Measurements from ENCODE around the gene RFNG.
"Not testable (repeated sequence)": the region's sequence is repeated elsewhere in the genome, so short reads cannot be mapped to it uniquely, and the experiment has no call there.

The RFNG gene

DNA sequence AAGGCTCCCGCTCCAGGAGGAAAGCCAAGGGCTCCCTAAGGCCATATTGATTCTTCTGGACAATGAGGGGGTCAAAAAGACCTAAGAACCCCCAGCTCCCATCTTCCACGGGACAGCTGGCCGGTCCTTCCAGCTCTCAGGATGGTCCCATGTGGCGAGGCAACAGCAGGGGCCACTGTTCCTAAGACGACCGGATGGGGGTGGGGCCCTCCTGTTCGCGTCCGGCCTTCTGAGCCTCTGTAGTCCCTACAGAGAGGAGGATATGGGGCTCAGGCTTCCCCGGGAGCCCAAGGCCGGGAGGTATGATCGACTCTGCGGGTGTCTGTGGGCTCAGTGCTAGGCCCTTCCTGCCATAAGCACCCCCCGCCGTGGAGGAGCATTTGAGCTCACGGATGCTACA lies 8.1 kb downstream of the RFNG start:
- peaks cover 0 to 19% (median 10%) of the 10 kb centered on the region in 4 experiments for H3K36me3 ChIP-seq (ENCODE audit: control insufficient read depth in 4 of 4, insufficient read depth in 4 of 4, low read length in 3 of 4)
- H3K4me1 ChIP-seq (ENCODE audit: control extremely low read depth in 1 of 4, control insufficient read depth in 4 of 4, insufficient read depth in 4 of 4, low read length in 3 of 4): peaks cover 0 to 2% (median 0%) of the 10 kb centered on the region in 4 experiments
- H3K27me3 ChIP-seq (replicated peaks in 2 of 5; ENCODE audit: control insufficient read depth in 4 of 5, insufficient read depth in 5 of 5, low read length in 4 of 5): no peaks in the 10 kb centered on the region
- H3K27ac ChIP-seq (ENCODE audit: insufficient read depth in 1 of 2, low read depth in 1 of 2, low read length in 2 of 2, poor library complexity in 1 of 2, severe bottlenecking in 2 of 2): no peak overlapping the region
- ChIA-PET POLR2A (no interaction called here), CTCF (interaction anchor here (0.8 kb wide), 1 partner anchor 19 kb away, joined by 3 read pairs; no protein-coding TSS in a partner anchor)
- H3K9me3 ChIP-seq (ENCODE audit: control extremely low read depth in 1 of 5, control insufficient read depth in 4 of 5, insufficient read depth in 2 of 5, low read depth in 1 of 5, low read length in 4 of 5): no peaks in the 10 kb centered on the region
- no peak overlapping the region for H3K4me3 ChIP-seq (ENCODE audit: control insufficient read depth in 1 of 7, extremely low read depth in 1 of 7, insufficient read depth in 4 of 7, low read depth in 2 of 7, low read length in 6 of 7)
- DNase-seq: no peak
- WGBS (ENCODE audit: insufficient coverage): 88% methylated on average over 14 of the region's 16 CpGs

DNA sequence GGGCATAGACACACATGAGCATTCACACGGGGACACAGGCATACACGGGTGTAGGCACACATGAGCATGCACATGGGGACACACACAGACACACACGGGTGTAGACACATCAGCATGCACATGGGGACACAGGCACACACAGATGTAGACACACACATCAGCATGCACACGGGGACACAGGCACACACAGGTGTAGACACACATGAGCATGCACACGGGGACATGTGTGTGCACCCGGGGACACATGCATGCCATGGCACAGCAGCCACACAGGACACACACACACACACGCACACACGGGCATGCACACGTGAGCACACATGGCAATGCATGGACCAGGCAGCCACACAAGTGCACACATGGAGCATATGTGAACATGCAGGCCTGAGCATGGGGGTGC lies 9.0 kb downstream of the RFNG start:
- WGBS (ENCODE audit: insufficient coverage): 86% methylated on average over 4 of the region's 9 CpGs
- peaks cover 0 to 7% (median 5%) of the 10 kb centered on the region in 4 experiments for H3K4me1 ChIP-seq (ENCODE audit: control extremely low read depth in 1 of 4, control insufficient read depth in 4 of 4, insufficient read depth in 4 of 4, low read length in 3 of 4)
- no peaks in the 10 kb centered on the region for H3K27me3 ChIP-seq (replicated peaks in 2 of 5; ENCODE audit: control insufficient read depth in 4 of 5, insufficient read depth in 5 of 5, low read length in 4 of 5)
- H3K9me3 ChIP-seq (ENCODE audit: control extremely low read depth in 1 of 5, control insufficient read depth in 4 of 5, insufficient read depth in 2 of 5, low read depth in 1 of 5, low read length in 4 of 5): no peaks in the 10 kb centered on the region
- POLR2A ChIA-PET: no interaction called here
- DNase-seq: no peak
- H3K4me3 ChIP-seq (ENCODE audit: control insufficient read depth in 1 of 7, extremely low read depth in 1 of 7, insufficient read depth in 4 of 7, low read depth in 2 of 7, low read length in 6 of 7): no peak overlapping the region
- CTCF ChIA-PET: interaction anchor here (1.0 to 2.6 kb wide), 2 partner anchors 12 to 79 kb away, joined by 3 to 7 read pairs; partner anchors contain the start of gene RAC3
- no peak overlapping the region for H3K27ac ChIP-seq (ENCODE audit: insufficient read depth in 1 of 2, low read depth in 1 of 2, low read length in 2 of 2, poor library complexity in 1 of 2, severe bottlenecking in 2 of 2)
- peaks cover 0 to 10% (median 6%) of the 10 kb centered on the region in 4 experiments for H3K36me3 ChIP-seq (ENCODE audit: control insufficient read depth in 4 of 4, insufficient read depth in 4 of 4, low read length in 3 of 4)

DNA sequence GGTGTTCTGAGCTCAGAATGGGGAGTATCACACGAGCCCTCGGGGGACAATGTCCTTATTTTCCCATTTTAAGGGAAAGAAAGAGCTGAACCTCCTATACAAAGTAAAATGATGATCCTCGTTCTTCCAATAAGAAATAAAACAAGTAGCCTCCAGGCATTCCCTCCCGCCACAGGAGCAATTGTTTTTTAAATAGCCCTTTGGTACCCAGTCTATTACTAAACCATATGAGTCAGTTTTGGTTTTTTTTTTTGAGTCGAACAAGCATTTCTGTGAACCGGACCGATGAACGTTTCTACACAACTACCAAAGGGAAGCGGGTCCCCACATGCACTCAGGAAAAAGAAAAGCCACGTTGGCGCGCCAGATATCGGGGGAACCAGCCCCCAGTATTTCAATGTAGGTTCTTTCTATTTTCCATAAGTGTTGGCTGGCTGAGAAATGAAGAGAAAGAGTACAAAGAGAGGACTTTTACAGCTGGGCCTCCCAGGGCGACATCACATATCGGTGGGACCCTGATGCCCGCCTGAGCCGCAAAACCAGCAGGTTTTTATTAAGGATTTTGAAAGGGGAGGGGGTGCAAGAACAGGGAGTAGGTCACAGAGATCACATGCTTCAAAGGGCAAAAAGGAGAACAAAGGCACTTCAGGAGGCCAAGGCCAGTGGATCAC lies 10.3 kb downstream of the RFNG start:
- no peaks in the 10 kb centered on the region for H3K9me3 ChIP-seq (ENCODE audit: control extremely low read depth in 1 of 5, control insufficient read depth in 4 of 5, insufficient read depth in 2 of 5, low read depth in 1 of 5, low read length in 4 of 5)
- CTCF ChIA-PET: interaction anchor here (1.0 to 2.6 kb wide), 3 partner anchors 11 to 82 kb away, joined by 3 to 7 read pairs (median 3); partner anchors contain the start of gene RAC3
- POLR2A ChIA-PET: no interaction called here

DNA sequence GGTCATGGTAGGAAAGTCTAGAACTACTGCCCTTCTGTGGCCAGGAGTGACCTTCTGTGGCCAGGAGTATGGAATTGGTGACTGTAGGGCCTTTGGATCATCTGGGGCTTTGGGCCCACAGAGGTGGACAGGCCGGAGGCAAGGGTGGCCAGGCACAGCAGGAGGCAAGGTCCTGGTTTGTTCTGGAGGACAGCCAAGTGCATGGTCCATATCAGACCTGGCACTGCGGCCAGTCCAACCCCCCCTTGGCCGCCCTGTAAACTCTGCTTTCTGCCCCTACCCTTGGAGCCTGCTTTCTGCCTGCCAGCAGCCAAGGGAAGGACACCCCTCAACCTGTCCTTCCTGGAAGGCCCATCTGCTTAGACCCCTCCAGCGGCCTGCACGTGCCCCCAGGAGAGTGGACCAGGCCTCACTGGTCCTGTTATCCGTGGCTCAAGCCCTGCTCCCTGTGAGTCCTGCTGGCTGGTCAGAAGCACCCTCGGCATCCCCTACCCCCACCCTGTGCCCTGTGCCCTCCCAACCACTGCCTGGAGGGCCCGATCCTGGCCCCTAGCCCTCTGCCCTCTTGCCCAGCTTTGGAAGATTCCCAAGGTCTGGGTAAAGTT lies 11.8 kb downstream of the RFNG start:
- H3K27me3 ChIP-seq (replicated peaks in 2 of 5; ENCODE audit: control insufficient read depth in 4 of 5, insufficient read depth in 5 of 5, low read length in 4 of 5): no peaks in the 10 kb centered on the region
- WGBS (ENCODE audit: insufficient coverage): 91% methylated on average over 8 of the region's 8 CpGs
- no peak for DNase-seq
- no peak overlapping the region for H3K4me3 ChIP-seq (ENCODE audit: control insufficient read depth in 1 of 7, extremely low read depth in 1 of 7, insufficient read depth in 4 of 7, low read depth in 2 of 7, low read length in 6 of 7)
- no peak overlapping the region for H3K27ac ChIP-seq (ENCODE audit: insufficient read depth in 1 of 2, low read depth in 1 of 2, low read length in 2 of 2, poor library complexity in 1 of 2, severe bottlenecking in 2 of 2)
- ChIA-PET POLR2A (no interaction called here), CTCF (interaction anchor here (0.6 to 2.6 kb wide), 3 partner anchors 9 to 432 kb away, joined by 3 to 7 read pairs (median 3); partner anchors contain the start of gene RAC3)
- peaks cover 0 to 17% (median 15%) of the 10 kb centered on the region in 4 experiments for H3K4me1 ChIP-seq (ENCODE audit: control extremely low read depth in 1 of 4, control insufficient read depth in 4 of 4, insufficient read depth in 4 of 4, low read length in 3 of 4)
- peaks cover 0 to 14% (median 0%) of the 10 kb centered on the region in 4 experiments for H3K36me3 ChIP-seq (ENCODE audit: control insufficient read depth in 4 of 4, insufficient read depth in 4 of 4, low read length in 3 of 4)
- no peaks in the 10 kb centered on the region for H3K9me3 ChIP-seq (ENCODE audit: control extremely low read depth in 1 of 5, control insufficient read depth in 4 of 5, insufficient read depth in 2 of 5, low read depth in 1 of 5, low read length in 4 of 5)

More for the DNA sequence above, 10.3 kb downstream of the RFNG start:
- 82% methylated on average over 10 of the region's 17 CpGs for WGBS (ENCODE audit: insufficient coverage)
- Histone ChIP-seq H3K27me3 (replicated peaks in 2 of 5; ENCODE audit: control insufficient read depth in 4 of 5, insufficient read depth in 5 of 5, low read length in 4 of 5) (no peaks in the 10 kb centered on the region), H3K36me3 (ENCODE audit: control insufficient read depth in 4 of 4, insufficient read depth in 4 of 4, low read length in 3 of 4) (no peaks in the 10 kb centered on the region), H3K4me3 (ENCODE audit: control insufficient read depth in 1 of 7, extremely low read depth in 1 of 7, insufficient read depth in 4 of 7, low read depth in 2 of 7, low read length in 6 of 7) (no peak overlapping the region), H3K27ac (ENCODE audit: insufficient read depth in 1 of 2, low read depth in 1 of 2, low read length in 2 of 2, poor library complexity in 1 of 2, severe bottlenecking in 2 of 2) (no peak overlapping the region), H3K4me1 (ENCODE audit: control extremely low read depth in 1 of 4, control insufficient read depth in 4 of 4, insufficient read depth in 4 of 4, low read length in 3 of 4) (peaks cover 0 to 14% (median 13%) of the 10 kb centered on the region in 4 experiments)
- no peak for DNase-seq

DNA sequence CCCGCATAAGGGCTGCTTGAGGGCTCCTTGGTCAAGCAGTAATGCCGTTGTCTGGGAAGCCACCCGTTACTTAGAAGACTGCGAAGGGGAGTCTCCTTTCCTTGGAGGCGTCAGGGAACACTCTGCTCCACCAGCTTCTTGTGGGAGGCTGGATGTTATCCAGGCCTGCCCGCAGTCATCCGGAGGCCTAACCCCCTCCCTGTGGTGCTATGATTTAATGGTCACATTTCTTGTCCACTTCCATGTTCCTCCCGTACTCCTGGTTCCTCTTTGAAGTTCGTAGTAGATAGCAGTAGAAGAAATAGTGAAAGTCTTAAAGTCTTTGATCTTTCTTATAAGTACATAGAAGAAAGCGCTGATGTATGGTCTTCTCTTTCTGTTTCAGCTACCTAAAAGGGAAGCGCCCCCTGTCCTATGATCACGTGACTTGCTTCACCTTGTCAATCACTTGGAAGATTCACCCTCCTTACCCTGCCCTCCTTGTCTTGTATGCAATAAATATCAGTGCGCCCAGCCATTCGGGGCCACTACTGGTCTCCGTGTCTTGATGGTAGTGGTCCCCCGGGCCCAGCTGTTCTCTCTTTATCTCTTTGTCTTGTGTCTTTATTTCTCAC lies 12.7 kb downstream of the RFNG start:
- DNase-seq; POLR2A ChIA-PET; H3K27me3 ChIP-seq (replicated peaks in 2 of 5; ENCODE audit: control insufficient read depth in 4 of 5, insufficient read depth in 5 of 5, low read length in 4 of 5); H3K4me3 ChIP-seq (ENCODE audit: control insufficient read depth in 1 of 7, extremely low read depth in 1 of 7, insufficient read depth in 4 of 7, low read depth in 2 of 7, low read length in 6 of 7); H3K27ac ChIP-seq (ENCODE audit: insufficient read depth in 1 of 2, low read depth in 1 of 2, low read length in 2 of 2, poor library complexity in 1 of 2, severe bottlenecking in 2 of 2); H3K9me3 ChIP-seq (ENCODE audit: control extremely low read depth in 1 of 5, control insufficient read depth in 4 of 5, insufficient read depth in 2 of 5, low read depth in 1 of 5, low read length in 4 of 5): not testable (repeated sequence)
- peaks cover 0 to 17% (median 15%) of the 10 kb centered on the region in 4 experiments for H3K4me1 ChIP-seq (ENCODE audit: control extremely low read depth in 1 of 4, control insufficient read depth in 4 of 4, insufficient read depth in 4 of 4, low read length in 3 of 4)
- peaks cover 0 to 14% (median 2%) of the 10 kb centered on the region in 4 experiments for H3K36me3 ChIP-seq (ENCODE audit: control insufficient read depth in 4 of 4, insufficient read depth in 4 of 4, low read length in 3 of 4)
- WGBS (ENCODE audit: insufficient coverage): 91% methylated on average over 10 of the region's 16 CpGs
- CTCF ChIA-PET: interaction anchor here (0.8 to 1.1 kb wide), 3 partner anchors 9 to 27 kb away, joined by 3 to 4 read pairs (median 3); no protein-coding TSS in a partner anchor

DNA sequence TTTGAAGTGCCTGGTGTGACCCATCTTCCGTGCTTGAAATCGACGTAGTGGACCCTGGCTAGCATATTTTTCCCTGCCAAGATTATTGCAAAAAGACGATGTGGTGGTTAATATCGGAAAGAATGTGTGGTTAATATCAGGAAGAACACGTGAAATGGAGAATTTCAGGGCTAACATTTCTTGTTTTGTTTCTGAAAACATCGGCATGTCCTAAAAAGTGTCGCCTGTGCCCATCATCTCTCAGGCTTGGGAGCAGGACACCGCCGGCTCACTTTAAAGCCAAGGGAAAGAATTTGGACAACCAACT lies 13.8 kb downstream of the RFNG start:
- Histone ChIP-seq H3K9me3 (ENCODE audit: control extremely low read depth in 1 of 5, control insufficient read depth in 4 of 5, insufficient read depth in 2 of 5, low read depth in 1 of 5, low read length in 4 of 5) (no peaks in the 10 kb centered on the region), H3K4me1 (ENCODE audit: control extremely low read depth in 1 of 4, control insufficient read depth in 4 of 4, insufficient read depth in 4 of 4, low read length in 3 of 4) (peaks cover 0 to 17% (median 15%) of the 10 kb centered on the region in 4 experiments), H3K4me3 (ENCODE audit: control insufficient read depth in 1 of 7, extremely low read depth in 1 of 7, insufficient read depth in 4 of 7, low read depth in 2 of 7, low read length in 6 of 7) (peak overlapping the region in 6 of 7 experiments; percentile 35 to 83 (median 72)), H3K27me3 (replicated peaks in 2 of 5; ENCODE audit: control insufficient read depth in 4 of 5, insufficient read depth in 5 of 5, low read length in 4 of 5) (no peaks in the 10 kb centered on the region), H3K27ac (ENCODE audit: insufficient read depth in 1 of 2, low read depth in 1 of 2, low read length in 2 of 2, poor library complexity in 1 of 2, severe bottlenecking in 2 of 2) (no peak overlapping the region), H3K36me3 (ENCODE audit: control insufficient read depth in 4 of 4, insufficient read depth in 4 of 4, low read length in 3 of 4) (peaks cover 0 to 14% (median 2%) of the 10 kb centered on the region in 4 experiments)
- POLR2A ChIA-PET: interaction anchor here (0.8 to 1.0 kb wide), 3 partner anchors 60 to 61 kb away, joined by 3 to 5 read pairs (median 4); partner anchors contain the start of genes ASPSCR1 and FASN
- CTCF ChIA-PET: interaction anchor here (0.8 to 1.6 kb wide), 15 partner anchors 8 to 163 kb away, joined by 3 to 8 read pairs (median 3); partner anchors contain the start of gene DUS1L
- WGBS (ENCODE audit: insufficient coverage): 8% methylated on average over 10 of the region's 10 CpGs
- no peak for DNase-seq
